ENCODE data around the gene SLC44A2.
"Not testable (repeated sequence)": the region's sequence is repeated elsewhere in the genome, so short reads cannot be mapped to it uniquely, and the experiment has no call there.

The SLC44A2 gene

DNA sequence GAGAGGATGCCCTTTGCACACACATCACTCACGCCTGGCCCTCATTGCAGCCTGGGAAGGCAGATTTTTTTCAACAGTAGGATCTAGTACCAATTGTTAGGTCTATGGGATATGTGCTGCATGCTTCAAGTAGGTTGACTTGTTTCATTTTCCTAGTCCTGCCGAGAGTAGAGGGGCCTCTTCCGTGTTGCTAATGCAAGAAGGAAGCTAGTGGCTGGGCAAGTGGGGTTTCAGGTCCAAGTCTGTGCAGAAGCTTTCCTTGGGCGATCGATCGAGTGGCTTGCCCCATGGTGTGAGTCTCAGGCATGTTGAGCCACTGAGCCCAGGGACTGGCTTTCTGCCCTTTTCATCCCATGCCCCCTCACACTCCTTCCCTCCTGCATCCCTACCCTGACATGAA lies 42.5 kb downstream of the SLC44A2 start:
- no peak overlapping the region for H3K27ac Mint-ChIP-seq
- peaks cover 48% of the 10 kb centered on the region for H3K36me3 Mint-ChIP-seq (ENCODE audit: low read depth)
- peaks cover 32% of the 10 kb centered on the region for H3K4me1 Mint-ChIP-seq
- TF ChIP-seq, protein P1, sequence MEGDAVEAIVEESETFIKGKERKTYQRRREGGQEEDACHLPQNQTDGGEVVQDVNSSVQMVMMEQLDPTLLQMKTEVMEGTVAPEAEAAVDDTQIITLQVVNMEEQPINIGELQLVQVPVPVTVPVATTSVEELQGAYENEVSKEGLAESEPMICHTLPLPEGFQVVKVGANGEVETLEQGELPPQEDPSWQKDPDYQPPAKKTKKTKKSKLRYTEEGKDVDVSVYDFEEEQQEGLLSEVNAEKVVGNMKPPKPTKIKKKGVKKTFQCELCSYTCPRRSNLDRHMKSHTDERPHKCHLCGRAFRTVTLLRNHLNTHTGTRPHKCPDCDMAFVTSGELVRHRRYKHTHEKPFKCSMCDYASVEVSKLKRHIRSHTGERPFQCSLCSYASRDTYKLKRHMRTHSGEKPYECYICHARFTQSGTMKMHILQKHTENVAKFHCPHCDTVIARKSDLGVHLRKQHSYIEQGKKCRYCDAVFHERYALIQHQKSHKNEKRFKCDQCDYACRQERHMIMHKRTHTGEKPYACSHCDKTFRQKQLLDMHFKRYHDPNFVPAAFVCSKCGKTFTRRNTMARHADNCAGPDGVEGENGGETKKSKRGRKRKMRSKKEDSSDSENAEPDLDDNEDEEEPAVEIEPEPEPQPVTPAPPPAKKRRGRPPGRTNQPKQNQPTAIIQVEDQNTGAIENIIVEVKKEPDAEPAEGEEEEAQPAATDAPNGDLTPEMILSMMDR (IDR thresholded peaks at IDR 0.05; ENCODE audit: unreplicated experiment in 3 of 3), result no peak
- no peaks in the 10 kb centered on the region for H3K9me3 Mint-ChIP-seq
- H3K27me3 Mint-ChIP-seq (ENCODE audit: low read depth), result no peaks in the 10 kb centered on the region
- H3K4me3 Mint-ChIP-seq, result no peak overlapping the region

DNA sequence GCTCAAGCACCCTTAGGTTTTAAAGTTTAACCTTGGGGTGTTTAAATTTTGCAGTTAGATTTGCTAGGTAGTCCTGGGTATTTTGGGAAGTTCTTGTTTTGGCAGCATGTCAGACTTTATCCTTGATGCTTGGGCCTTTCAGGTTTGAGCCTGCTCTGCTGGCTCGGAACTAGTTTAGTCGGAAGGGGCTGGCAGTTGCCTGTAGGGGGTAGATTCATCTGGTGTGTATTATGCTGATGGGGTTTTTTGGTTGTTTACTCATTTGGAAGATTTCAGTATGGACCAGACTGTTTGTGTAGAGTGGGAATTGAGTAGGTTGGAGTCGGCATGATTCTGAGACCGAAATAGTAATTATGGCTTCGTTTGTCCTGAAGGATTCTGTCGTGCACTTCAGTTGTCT lies 43.9 kb downstream of the SLC44A2 start:
- H3K9me3 Mint-ChIP-seq, result no peaks in the 10 kb centered on the region
- H3K27me3 Mint-ChIP-seq (ENCODE audit: low read depth), result no peaks in the 10 kb centered on the region
- peak overlapping the region in 1 of 3 experiments; percentile 61 for H3K27ac Mint-ChIP-seq
- TF ChIP-seq, protein P1 (IDR thresholded peaks at IDR 0.05; ENCODE audit: unreplicated experiment in 3 of 3), result no peak
- H3K36me3 Mint-ChIP-seq (ENCODE audit: low read depth), result peaks cover 56% of the 10 kb centered on the region
- H3K4me3 Mint-ChIP-seq, result no peak overlapping the region
- peaks cover 26% of the 10 kb centered on the region for H3K4me1 Mint-ChIP-seq

DNA sequence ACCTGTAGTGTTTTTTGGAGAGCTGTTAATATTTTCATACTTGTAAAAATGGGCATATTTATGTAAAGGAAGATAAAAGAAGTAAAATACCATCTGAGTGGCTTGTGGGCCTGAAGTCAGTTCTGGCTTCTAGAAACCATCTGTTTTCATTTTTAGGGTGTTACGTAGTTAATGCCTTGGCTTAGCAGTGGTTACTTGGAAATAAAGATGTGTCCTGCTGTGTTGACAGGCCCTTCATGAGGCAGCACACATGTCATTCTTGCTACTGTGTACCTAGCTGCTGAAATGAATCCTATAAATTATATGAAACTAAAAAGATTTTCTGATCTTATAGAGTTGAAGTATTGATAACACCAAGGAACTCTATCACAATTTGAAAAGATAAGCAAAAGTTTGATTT lies 44.8 kb downstream of the SLC44A2 start:
- TF ChIP-seq, protein P1 (IDR thresholded peaks at IDR 0.05; ENCODE audit: unreplicated experiment in 3 of 3), result no peak
- no peak overlapping the region for H3K27ac Mint-ChIP-seq
- no peak overlapping the region for H3K4me3 Mint-ChIP-seq
- no peaks in the 10 kb centered on the region for H3K27me3 Mint-ChIP-seq (ENCODE audit: low read depth)
- H3K9me3 Mint-ChIP-seq, result no peaks in the 10 kb centered on the region
- peaks cover 66% of the 10 kb centered on the region for H3K36me3 Mint-ChIP-seq (ENCODE audit: low read depth)
- H3K4me1 Mint-ChIP-seq, result peaks cover 26% of the 10 kb centered on the region

DNA sequence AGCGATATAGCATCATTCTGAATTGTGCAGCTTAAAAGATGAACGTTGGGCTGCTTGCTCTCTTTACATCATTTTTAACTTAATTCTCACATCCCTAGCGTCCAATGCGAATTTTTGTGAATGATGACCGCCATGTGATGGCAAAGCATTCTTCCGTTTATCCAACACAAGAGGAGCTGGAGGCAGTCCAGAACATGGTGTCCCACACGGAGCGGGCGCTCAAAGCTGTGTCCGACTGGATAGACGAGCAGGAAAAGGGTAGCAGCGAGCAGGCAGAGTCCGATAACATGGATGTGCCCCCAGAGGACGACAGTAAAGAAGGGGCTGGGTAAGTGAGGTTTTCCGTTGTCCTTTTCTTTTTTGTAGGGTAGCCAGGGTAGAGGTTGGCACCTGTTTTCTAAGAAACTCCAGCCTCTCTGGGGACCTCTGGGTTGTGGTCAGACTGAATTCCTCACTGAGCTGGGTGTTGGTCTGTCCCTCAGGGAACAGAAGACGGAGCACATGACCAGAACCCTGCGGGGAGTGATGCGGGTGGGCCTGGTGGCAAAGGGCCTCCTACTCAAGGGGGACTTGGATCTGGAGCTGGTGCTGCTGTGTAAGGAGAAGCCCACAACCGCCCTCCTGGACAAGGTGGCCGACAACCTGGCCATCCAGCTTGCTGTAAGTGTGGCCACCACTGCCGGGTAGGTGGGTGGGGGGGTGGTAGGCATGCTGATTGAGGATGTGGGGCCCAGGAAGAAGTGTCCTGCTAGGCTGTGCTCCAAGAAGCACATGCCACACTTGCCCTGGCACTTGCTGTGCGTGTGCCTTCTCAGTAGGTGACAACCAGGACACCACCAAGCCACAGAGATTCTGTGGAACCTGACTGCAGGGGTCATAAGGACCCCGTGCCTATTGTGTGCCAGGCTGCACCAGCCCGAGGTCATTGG lies 45.8 kb downstream of the SLC44A2 start:
- no peaks in the 10 kb centered on the region for H3K9me3 Mint-ChIP-seq
- TF ChIP-seq, protein P1 (IDR thresholded peaks at IDR 0.05; ENCODE audit: unreplicated experiment in 3 of 3), result no peak
- peaks cover 26% of the 10 kb centered on the region for H3K4me1 Mint-ChIP-seq
- no peak overlapping the region for H3K4me3 Mint-ChIP-seq
- H3K27ac Mint-ChIP-seq, result peak overlapping the region in 1 of 3 experiments; percentile 16
- H3K27me3 Mint-ChIP-seq (ENCODE audit: low read depth), result no peaks in the 10 kb centered on the region
- H3K36me3 Mint-ChIP-seq (ENCODE audit: low read depth), result peaks cover 75% of the 10 kb centered on the region

DNA sequence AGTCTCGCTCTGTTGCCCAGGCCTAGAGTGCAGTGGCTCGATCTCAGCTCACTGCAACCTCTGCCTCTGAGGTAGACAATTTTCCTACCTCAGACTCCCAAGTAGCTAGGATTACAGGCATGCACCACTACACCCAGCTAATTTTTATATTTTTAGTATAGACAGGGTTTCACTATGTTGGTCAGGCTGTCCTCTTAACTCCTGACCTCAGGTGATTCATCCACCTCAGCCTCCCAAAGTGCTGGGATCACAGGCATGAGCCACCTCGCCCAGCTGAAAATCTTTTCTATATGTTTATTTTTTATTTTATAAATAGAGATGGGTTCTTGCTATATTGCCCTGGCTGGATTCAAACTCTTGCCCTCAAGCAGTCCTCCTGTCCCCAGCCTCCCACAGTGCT lies 46.6 kb downstream of the SLC44A2 start:
- peaks cover 26% of the 10 kb centered on the region for H3K4me1 Mint-ChIP-seq
- not testable (repeated sequence) for H3K27ac Mint-ChIP-seq; H3K9me3 Mint-ChIP-seq; H3K27me3 Mint-ChIP-seq (ENCODE audit: low read depth); H3K4me3 Mint-ChIP-seq
- peaks cover 71% of the 10 kb centered on the region for H3K36me3 Mint-ChIP-seq (ENCODE audit: low read depth)

DNA sequence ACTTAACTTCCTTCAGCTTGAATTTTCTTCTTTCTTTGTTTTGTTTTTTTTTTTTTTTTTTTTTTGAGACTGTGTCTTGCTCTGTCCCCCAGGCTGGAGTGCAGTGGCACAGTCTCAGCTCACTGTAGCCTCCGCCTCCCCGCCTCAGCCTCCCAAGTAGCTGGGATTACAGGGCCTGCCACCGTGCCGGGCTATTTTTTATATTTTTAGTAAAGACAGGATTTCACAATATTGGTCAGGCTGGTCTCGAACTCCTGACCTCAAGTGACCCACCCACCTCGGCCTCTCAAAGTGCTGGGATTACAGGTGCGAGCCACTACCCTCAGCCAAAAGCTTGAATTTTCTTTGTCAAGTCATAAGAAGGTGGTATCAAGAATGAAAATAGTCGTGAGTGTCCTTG lies 49.9 kb downstream of the SLC44A2 start:
- not testable (repeated sequence) for H3K27ac Mint-ChIP-seq; H3K4me1 Mint-ChIP-seq; H3K27me3 Mint-ChIP-seq (ENCODE audit: low read depth); H3K4me3 Mint-ChIP-seq; H3K9me3 Mint-ChIP-seq
- peaks cover 76% of the 10 kb centered on the region for H3K36me3 Mint-ChIP-seq (ENCODE audit: low read depth)

DNA sequence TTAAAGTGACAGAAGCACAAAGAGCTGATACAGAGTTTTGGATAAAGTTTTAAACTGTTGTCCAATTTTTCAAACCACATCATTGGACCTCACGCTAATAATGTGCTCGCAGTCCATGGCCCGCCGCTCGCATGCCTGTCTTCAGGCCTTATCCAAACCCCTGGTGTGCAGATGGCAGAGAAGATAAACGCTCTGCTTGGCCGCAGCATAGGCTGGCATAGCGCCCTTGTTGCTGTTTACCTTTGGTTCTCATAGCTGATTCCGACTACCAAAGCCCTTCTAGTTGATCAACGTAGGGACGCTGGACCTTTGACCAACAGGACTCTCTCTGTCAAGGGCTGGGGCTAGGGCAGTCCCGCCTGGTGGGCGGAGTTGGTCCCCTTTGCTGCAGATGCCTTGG lies 52.4 kb downstream of the SLC44A2 start:
- Mint-ChIP-seq H3K27me3 (ENCODE audit: low read depth) (no peaks in the 10 kb centered on the region), H3K36me3 (ENCODE audit: low read depth) (peaks cover 75% of the 10 kb centered on the region), H3K4me1 (no peaks in the 10 kb centered on the region), H3K27ac (no peak overlapping the region), H3K4me3 (no peak overlapping the region), H3K9me3 (no peaks in the 10 kb centered on the region)
- TF ChIP-seq, protein P1 (IDR thresholded peaks at IDR 0.05; ENCODE audit: unreplicated experiment in 3 of 3), result no peak

Measured in nephron (organoid).